ENCODE results near the gene CUX1. TPM values are rescaled to one million over a fixed set of nuclear protein-coding genes. Genes with fewer than 3 reads are reported as not detected.

Gene CUX1
- total RNA-seq, 1 donor from 2014 or later = 50.6 TPM

- DNase-seq (ENCODE audit: low read depth) (no peak), FAIRE-seq (no peak)
- Mint-ChIP-seq H3K4me3 (ENCODE audit: unreplicated experiment) (no peak overlapping the region), H3K27me3 (ENCODE audit: low read depth, unreplicated experiment) (no peaks in the 10 kb centered on the region), H3K36me3 (ENCODE audit: low read depth, unreplicated experiment) (no peaks in the 10 kb centered on the region), H3K4me1 (ENCODE audit: low read depth, unreplicated experiment) (peaks cover 2% of the 10 kb centered on the region), H3K27ac (ENCODE audit: unreplicated experiment) (no peak overlapping the region), H3K9me3 (ENCODE audit: unreplicated experiment) (no peaks in the 10 kb centered on the region)
- Histone ChIP-seq H3K4me3 (ENCODE audit: insufficient read depth, low read depth, low read length) (no peak overlapping the region), H3K27me3 (ENCODE audit: insufficient read depth, low read length) (no peaks in the 10 kb centered on the region), H3K9me3 (ENCODE audit: insufficient read depth, low read depth, low read length) (no peaks in the 10 kb centered on the region), H3K27ac (ENCODE audit: low read depth, low read length) (no peak overlapping the region), H3K79me2 (ENCODE audit: insufficient read depth, low read length) (no peaks in the 10 kb centered on the region), H3K9ac (ENCODE audit: low read length) (no peak overlapping the region), H3K4me2 (ENCODE audit: low read length) (no peak overlapping the region), H2AFZ (ENCODE audit: low read depth, low read length) (no peak overlapping the region), H4K20me1 (ENCODE audit: insufficient read depth, low read length) (no peaks in the 10 kb centered on the region), H3K36me3 (ENCODE audit: insufficient read depth, low read length) (no peaks in the 10 kb centered on the region), H3K4me1 (ENCODE audit: insufficient read depth, low read length) (peaks cover 13% of the 10 kb centered on the region)
- TF ChIP-seq CTCF (IDR thresholded peaks at IDR 0.05; ENCODE audit: insufficient read depth, low read depth, low read length) = no peak
- TF ChIP-seq EZH2 (IDR thresholded peaks at IDR 0.05; ENCODE audit: insufficient read depth, low read length) = no peak
These were observed 493.0 kb downstream of the CUX1 start for GRCh38 chr7:102310414-102310815.

DNA sequence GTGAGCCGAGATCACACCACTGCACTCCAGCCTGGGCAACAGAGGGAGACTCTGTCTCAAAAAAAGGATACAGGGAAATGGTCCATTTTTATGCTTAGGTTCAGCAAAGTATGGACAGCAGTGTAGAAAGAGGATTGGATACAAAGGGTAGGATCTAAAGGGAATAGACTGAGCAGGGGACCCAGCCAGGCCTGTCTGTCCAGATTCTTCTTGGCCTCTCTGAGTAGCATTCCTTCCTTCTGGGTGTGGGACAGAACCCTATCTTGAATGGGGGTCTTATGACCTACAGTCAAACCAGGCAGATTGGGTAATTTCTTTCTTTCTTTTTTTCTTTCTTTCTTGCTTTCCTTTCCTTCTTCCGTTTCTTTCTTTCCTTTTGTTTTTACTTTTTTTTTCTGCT is 494.9 kb downstream of the CUX1 start:
- Histone ChIP-seq H3K4me1 (ENCODE audit: insufficient read depth, low read length) (peaks cover 4% of the 10 kb centered on the region), H3K27me3 (ENCODE audit: insufficient read depth, low read length) (no peaks in the 10 kb centered on the region), H3K9ac (ENCODE audit: low read length) (no peak overlapping the region), H4K20me1 (ENCODE audit: insufficient read depth, low read length) (no peaks in the 10 kb centered on the region), H3K79me2 (ENCODE audit: insufficient read depth, low read length) (no peaks in the 10 kb centered on the region), H3K4me3 (ENCODE audit: insufficient read depth, low read depth, low read length) (no peak overlapping the region), H3K4me2 (ENCODE audit: low read length) (no peak overlapping the region), H3K27ac (ENCODE audit: low read depth, low read length) (no peak overlapping the region), H3K36me3 (ENCODE audit: insufficient read depth, low read length) (no peaks in the 10 kb centered on the region), H2AFZ (ENCODE audit: low read depth, low read length) (no peak overlapping the region), H3K9me3 (ENCODE audit: insufficient read depth, low read depth, low read length) (no peaks in the 10 kb centered on the region)
- peaks cover 3% of the 10 kb centered on the region for H3K36me3 Mint-ChIP-seq (ENCODE audit: low read depth, unreplicated experiment)
- H3K27ac Mint-ChIP-seq (ENCODE audit: unreplicated experiment) = no peak overlapping the region
- TF ChIP-seq CTCF (IDR thresholded peaks at IDR 0.05; ENCODE audit: insufficient read depth, low read depth, low read length) = no peak
- TF ChIP-seq EZH2 (IDR thresholded peaks at IDR 0.05; ENCODE audit: insufficient read depth, low read length) = no peak
- peaks cover under 1% of the 10 kb centered on the region for H3K4me1 Mint-ChIP-seq (ENCODE audit: low read depth, unreplicated experiment)
- peaks cover 2% of the 10 kb centered on the region for H3K9me3 Mint-ChIP-seq (ENCODE audit: unreplicated experiment)
- no peak overlapping the region for H3K4me3 Mint-ChIP-seq (ENCODE audit: unreplicated experiment)
- DNase-seq (ENCODE audit: low read depth) (no peak), FAIRE-seq (no peak)
- no peaks in the 10 kb centered on the region for H3K27me3 Mint-ChIP-seq (ENCODE audit: low read depth, unreplicated experiment)

GRCh38 chr7:102313997-102314780 is 496.8 kb downstream of the CUX1 start:
- peaks cover 3% of the 10 kb centered on the region for H3K36me3 Mint-ChIP-seq (ENCODE audit: low read depth, unreplicated experiment)
- no peaks in the 10 kb centered on the region for H3K79me2 ChIP-seq (ENCODE audit: insufficient read depth, low read length)
- no peak overlapping the region for H3K9ac ChIP-seq (ENCODE audit: low read length)
- DNase-seq (ENCODE audit: low read depth) (no peak), FAIRE-seq (no peak)
- H3K4me1 ChIP-seq (ENCODE audit: insufficient read depth, low read length) = no peaks in the 10 kb centered on the region
- no peaks in the 10 kb centered on the region for H3K9me3 ChIP-seq (ENCODE audit: insufficient read depth, low read depth, low read length)
- no peak overlapping the region for H3K4me3 Mint-ChIP-seq (ENCODE audit: unreplicated experiment)
- TF ChIP-seq EZH2 (IDR thresholded peaks at IDR 0.05; ENCODE audit: insufficient read depth, low read length) (no peak), CTCF (IDR thresholded peaks at IDR 0.05; ENCODE audit: insufficient read depth, low read depth, low read length) (no peak)
- H3K27me3 Mint-ChIP-seq (ENCODE audit: low read depth, unreplicated experiment) = no peaks in the 10 kb centered on the region
- no peak overlapping the region for H3K4me2 ChIP-seq (ENCODE audit: low read length)
- no peaks in the 10 kb centered on the region for H3K36me3 ChIP-seq (ENCODE audit: insufficient read depth, low read length)
- H3K27me3 ChIP-seq (ENCODE audit: insufficient read depth, low read length) = no peaks in the 10 kb centered on the region
- H3K27ac Mint-ChIP-seq (ENCODE audit: unreplicated experiment) = no peak overlapping the region
- H4K20me1 ChIP-seq (ENCODE audit: insufficient read depth, low read length) = no peaks in the 10 kb centered on the region
- H3K27ac ChIP-seq (ENCODE audit: low read depth, low read length) = no peak overlapping the region
- no peaks in the 10 kb centered on the region for H3K4me1 Mint-ChIP-seq (ENCODE audit: low read depth, unreplicated experiment)
- H2AFZ ChIP-seq (ENCODE audit: low read depth, low read length) = no peak overlapping the region
- H3K9me3 Mint-ChIP-seq (ENCODE audit: unreplicated experiment) = peaks cover 2% of the 10 kb centered on the region
- no peak overlapping the region for H3K4me3 ChIP-seq (ENCODE audit: insufficient read depth, low read depth, low read length)

Measured in astrocyte (in vitro differentiated cells and primary cell).